Stimulated activated CD4-positive, alpha-beta T cell treated with anti-CD3 and anti-CD28 coated beads, Interleukin-15, amount 100 ng/mL, for 24 hours (primary cell): Measurements from ENCODE around the gene ZNF474.

Source experiments
- DNase-seq: peaks from one replicate; pipeline ENCODE4 v3.0.0-alpha.2; 2020

ZNF474 gene

GRCh38 chr5:122119205-122119604, 10.1 kb upstream of the ZNF474 start:
- no peak for DNase-seq

GRCh38 chr5:122120493-122120892, 8.9 kb upstream of the ZNF474 start:
- DNase-seq: no peak

GRCh38 chr5:122120957-122121356, 8.4 kb upstream of the ZNF474 start:
- no peak for DNase-seq

- DNase-seq: peak; percentile 23
Observed at GRCh38 chr5:122121479-122122465, 7.6 kb upstream of the ZNF474 start.

- DNase-seq: no peak
Observed at GRCh38 chr5:122124766-122125165, 4.6 kb upstream of the ZNF474 start.

- DNase-seq: no peak
Observed at GRCh38 chr5:122126177-122126755, 3.1 kb upstream of the ZNF474 start.

- no peak for DNase-seq
Observed at GRCh38 chr5:122126756-122127321, 2.5 kb upstream of the ZNF474 start.

- DNase-seq: no peak
Observed at GRCh38 chr5:122130152-122130551, 806 bp downstream of the ZNF474 start.

GRCh38 chr5:122137702-122138101, 8.4 kb downstream of the ZNF474 start:
- DNase-seq: no peak

GRCh38 chr5:122138356-122138755, 9.0 kb downstream of the ZNF474 start:
- DNase-seq: no peak

GRCh38 chr5:122140900-122141299, 11.6 kb downstream of the ZNF474 start:
- no peak for DNase-seq

GRCh38 chr5:122141751-122142150, 12.4 kb downstream of the ZNF474 start:
- DNase-seq: no peak

GRCh38 chr5:122142480-122143164, 13.3 kb downstream of the ZNF474 start:
- no peak for DNase-seq

- no peak for DNase-seq
Observed at GRCh38 chr5:122144236-122144635, 14.9 kb downstream of the ZNF474 start.

GRCh38 chr5:122145906-122146305, 16.6 kb downstream of the ZNF474 start:
- DNase-seq: no peak

- DNase-seq: no peak
Observed at GRCh38 chr5:122149321-122150090, 20.2 kb downstream of the ZNF474 start.

- no peak for DNase-seq
Observed at GRCh38 chr5:122150215-122150614, 20.9 kb downstream of the ZNF474 start.

- DNase-seq: no peak
Observed at GRCh38 chr5:122151640-122152039, 22.3 kb downstream of the ZNF474 start.

GRCh38 chr5:122152266-122152900, 23.0 kb downstream of the ZNF474 start:
- DNase-seq: no peak

GRCh38 chr5:122153230-122153629, 23.9 kb downstream of the ZNF474 start:
- DNase-seq: no peak

- no peak for DNase-seq
Observed at GRCh38 chr5:122153774-122154173, 24.4 kb downstream of the ZNF474 start.

GRCh38 chr5:122154491-122154890, 25.1 kb downstream of the ZNF474 start:
- DNase-seq: no peak
